ENCODE measurements around the gene THBS2. TPM values are rescaled to one million over a fixed set of nuclear protein-coding genes. Genes with fewer than 3 reads are reported as not detected.

The THBS2 gene
- total RNA-seq, 2 experiments from 2014 or later: not detected

DNA sequence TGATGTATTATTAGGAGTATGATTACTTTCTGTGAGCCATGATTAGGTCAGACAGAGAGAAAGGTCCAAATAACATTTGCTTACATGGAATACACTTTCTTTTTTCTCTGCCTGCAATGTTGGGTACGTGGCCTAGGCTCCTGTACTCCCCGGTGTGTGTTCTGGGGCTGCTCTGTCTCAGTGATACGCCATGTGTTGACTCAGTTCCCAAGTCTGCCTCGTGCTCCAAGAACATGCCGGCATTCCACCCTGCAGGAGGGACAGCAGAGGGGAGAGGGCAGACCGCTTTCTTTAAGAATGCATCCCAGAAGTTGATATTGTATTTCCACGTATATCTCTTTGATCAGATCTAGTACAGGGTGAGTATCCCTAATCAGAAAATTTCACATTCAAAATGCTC is 33.3 kb upstream of the THBS2 start:
- ChIA-PET POLR2A (no interaction called here), CTCF (no interaction called here)
- no peak overlapping the region for H3K4me3 Mint-ChIP-seq
- ATAC-seq (no peak), DNase-seq (no peak)
- peaks cover 1% of the 10 kb centered on the region for H3K27me3 Mint-ChIP-seq
- TF ChIP-seq, protein P1, sequence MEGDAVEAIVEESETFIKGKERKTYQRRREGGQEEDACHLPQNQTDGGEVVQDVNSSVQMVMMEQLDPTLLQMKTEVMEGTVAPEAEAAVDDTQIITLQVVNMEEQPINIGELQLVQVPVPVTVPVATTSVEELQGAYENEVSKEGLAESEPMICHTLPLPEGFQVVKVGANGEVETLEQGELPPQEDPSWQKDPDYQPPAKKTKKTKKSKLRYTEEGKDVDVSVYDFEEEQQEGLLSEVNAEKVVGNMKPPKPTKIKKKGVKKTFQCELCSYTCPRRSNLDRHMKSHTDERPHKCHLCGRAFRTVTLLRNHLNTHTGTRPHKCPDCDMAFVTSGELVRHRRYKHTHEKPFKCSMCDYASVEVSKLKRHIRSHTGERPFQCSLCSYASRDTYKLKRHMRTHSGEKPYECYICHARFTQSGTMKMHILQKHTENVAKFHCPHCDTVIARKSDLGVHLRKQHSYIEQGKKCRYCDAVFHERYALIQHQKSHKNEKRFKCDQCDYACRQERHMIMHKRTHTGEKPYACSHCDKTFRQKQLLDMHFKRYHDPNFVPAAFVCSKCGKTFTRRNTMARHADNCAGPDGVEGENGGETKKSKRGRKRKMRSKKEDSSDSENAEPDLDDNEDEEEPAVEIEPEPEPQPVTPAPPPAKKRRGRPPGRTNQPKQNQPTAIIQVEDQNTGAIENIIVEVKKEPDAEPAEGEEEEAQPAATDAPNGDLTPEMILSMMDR (IDR thresholded peaks at IDR 0.05): no peak
- H3K4me1 Mint-ChIP-seq (ENCODE audit: low read depth): no peaks in the 10 kb centered on the region
- no peak overlapping the region for H3K27ac Mint-ChIP-seq
- H3K36me3 Mint-ChIP-seq (ENCODE audit: low read depth): no peaks in the 10 kb centered on the region
- H3K9me3 Mint-ChIP-seq: no peaks in the 10 kb centered on the region
- intact Hi-C loops (cut with micrococcal nuclease): no loop called here

DNA sequence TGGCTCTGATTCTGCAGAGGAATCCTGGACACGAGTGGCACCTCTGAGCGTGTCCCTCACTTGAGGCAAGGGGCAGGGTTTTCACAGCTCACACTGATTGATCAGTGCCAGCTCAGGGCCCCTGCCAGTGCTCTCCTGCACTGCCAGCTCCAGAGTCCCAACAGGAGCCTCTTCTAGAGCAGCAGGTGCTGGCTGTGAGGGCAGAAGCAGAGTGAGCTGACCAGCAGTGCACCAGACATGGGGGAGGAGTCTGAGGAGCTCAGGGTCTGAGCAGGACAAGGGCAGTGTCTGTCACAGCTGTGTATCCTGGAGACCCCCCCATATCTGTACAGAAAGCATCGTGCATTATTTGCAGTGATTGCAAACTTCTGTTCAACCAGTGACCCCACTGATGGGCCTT is 31.5 kb upstream of the THBS2 start:
- H3K36me3 Mint-ChIP-seq (ENCODE audit: low read depth): no peaks in the 10 kb centered on the region
- H3K9me3 Mint-ChIP-seq: no peaks in the 10 kb centered on the region
- H3K4me1 Mint-ChIP-seq (ENCODE audit: low read depth): no peaks in the 10 kb centered on the region
- ATAC-seq (no peak), DNase-seq (no peak)
- H3K27ac Mint-ChIP-seq: no peak overlapping the region
- intact Hi-C loops (cut with micrococcal nuclease): no loop called here
- TF ChIP-seq, protein P1 (IDR thresholded peaks at IDR 0.05): no peak
- CTCF ChIA-PET: no interaction called here
- H3K27me3 Mint-ChIP-seq: peaks cover 3% of the 10 kb centered on the region
- no peak overlapping the region for H3K4me3 Mint-ChIP-seq
- POLR2A ChIA-PET: no interaction called here

DNA sequence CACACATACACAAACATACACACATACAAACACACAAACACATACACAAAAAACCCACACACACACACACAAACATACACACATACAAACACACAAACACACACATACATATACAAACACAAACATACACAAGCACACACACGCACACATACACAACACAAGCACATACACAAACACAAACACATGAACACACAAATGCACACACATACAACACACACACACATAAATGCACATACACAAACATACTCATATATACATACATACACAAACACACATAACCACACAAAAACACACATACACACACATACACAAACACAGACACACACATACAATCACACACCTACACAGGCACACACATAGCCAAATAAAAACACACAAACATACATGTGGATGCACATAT is 30.3 kb upstream of the THBS2 start:
- POLR2A ChIA-PET: no interaction called here
- CTCF ChIA-PET: no interaction called here
- DNase-seq (no peak), ATAC-seq (no peak)
- Mint-ChIP-seq H3K27me3 (peaks cover 3% of the 10 kb centered on the region), H3K36me3 (ENCODE audit: low read depth) (no peaks in the 10 kb centered on the region), H3K4me1 (ENCODE audit: low read depth) (no peaks in the 10 kb centered on the region), H3K27ac (no peak overlapping the region), H3K9me3 (no peaks in the 10 kb centered on the region), H3K4me3 (no peak overlapping the region)
- intact Hi-C loops (cut with micrococcal nuclease): no loop called here
- TF ChIP-seq, protein P1 (IDR thresholded peaks at IDR 0.05): no peak

DNA sequence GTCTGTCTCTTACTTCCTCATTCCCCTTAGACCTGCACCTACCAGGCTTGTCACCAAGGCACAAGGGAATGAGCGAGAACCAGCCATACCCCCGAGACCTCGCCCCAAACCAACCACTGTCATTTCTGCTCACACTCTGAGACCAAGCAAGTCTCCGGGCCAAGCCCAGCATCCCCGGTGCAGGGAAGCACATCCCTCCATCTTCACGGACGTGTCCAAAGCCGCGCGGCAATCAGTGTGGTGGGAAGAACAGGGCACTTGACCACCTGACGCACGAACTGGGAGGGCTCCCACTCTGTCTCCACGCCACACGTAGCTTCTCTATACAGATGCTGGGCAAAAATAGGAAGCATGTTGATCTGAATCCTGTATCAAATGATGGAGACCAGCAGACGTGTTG is 28.4 kb upstream of the THBS2 start:
- Mint-ChIP-seq H3K9me3 (no peaks in the 10 kb centered on the region), H3K4me1 (ENCODE audit: low read depth) (no peaks in the 10 kb centered on the region), H3K27me3 (peaks cover 3% of the 10 kb centered on the region), H3K27ac (no peak overlapping the region), H3K36me3 (ENCODE audit: low read depth) (no peaks in the 10 kb centered on the region), H3K4me3 (no peak overlapping the region)
- no peak for ATAC-seq
- no peak for DNase-seq
- intact Hi-C loops (cut with micrococcal nuclease): no loop called here
- ChIA-PET POLR2A (no interaction called here), CTCF (no interaction called here)
- TF ChIP-seq, protein P1 (IDR thresholded peaks at IDR 0.05): no peak

DNA sequence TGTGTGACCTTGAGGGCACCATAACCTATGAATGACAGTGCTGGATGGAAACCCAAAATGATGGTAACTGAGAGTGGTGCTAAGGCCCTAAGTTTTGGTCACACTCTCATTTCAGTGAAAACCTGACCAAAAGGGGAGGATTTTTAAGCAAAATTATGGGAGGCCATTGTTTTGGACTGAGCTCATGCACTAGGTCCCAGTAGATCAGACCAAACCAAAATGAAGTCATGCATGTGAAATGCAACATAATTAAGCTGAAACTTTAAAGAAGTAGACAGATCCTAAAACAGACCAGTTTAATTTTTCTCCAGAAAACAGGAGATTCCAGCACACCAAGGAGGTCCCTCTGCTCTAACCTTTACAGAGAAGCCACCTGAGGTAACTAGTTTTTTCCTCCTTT is 24.0 kb upstream of the THBS2 start:
- DNase-seq: no peak
- TF ChIP-seq, protein P1 (IDR thresholded peaks at IDR 0.05): no peak
- H3K27ac Mint-ChIP-seq: no peak overlapping the region

More for the DNA sequence above, 24.0 kb upstream of the THBS2 start:
- Mint-ChIP-seq H3K4me3 (no peak overlapping the region), H3K36me3 (ENCODE audit: low read depth) (no peaks in the 10 kb centered on the region), H3K4me1 (ENCODE audit: low read depth) (no peaks in the 10 kb centered on the region), H3K9me3 (no peaks in the 10 kb centered on the region), H3K27me3 (peaks cover 3% of the 10 kb centered on the region)
- ChIA-PET CTCF (no interaction called here), POLR2A (no interaction called here)
- ATAC-seq: no peak
- intact Hi-C loops (cut with micrococcal nuclease): no loop called here
